Measurements from ENCODE around the gene EYA2.

DNA sequence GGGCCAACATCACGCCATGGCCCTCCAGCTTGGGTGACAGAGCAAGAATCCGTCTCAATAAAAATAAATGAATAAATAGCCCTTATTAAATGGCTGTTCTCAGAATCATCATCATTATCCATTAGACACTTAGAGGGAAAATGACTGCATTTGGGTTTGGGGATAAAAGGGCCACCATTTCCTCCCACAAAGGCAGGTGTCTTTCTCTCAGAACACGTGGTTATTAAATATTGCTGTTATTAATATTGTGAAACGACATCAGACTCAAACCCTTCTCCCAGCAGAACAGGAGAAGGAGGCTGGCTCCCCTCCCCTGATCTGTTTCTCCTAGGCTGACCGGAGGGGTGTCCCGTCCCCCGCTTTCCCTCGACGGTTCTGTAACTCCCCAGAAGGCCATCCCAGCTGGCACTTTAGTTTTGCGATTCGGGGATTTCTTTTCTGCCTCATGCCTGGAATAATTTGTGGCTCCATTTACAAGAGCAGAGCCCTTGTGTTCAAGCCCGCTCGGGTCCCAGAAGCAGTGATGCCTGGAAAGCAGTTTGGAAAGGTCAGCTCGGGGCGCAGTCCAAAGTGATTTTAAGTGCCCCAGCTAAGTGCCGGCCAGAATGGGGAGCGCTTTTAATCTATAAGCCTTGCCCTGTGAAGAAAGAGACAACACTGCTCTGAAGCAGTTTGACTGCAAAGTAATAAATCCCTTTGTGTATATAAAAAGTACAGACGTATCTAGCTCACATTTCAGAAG is 41.9 kb downstream of the EYA2 start:
- TF ChIP-seq POLR2AphosphoS5 (IDR thresholded peaks at IDR 0.05; ENCODE audit: low read depth, low read length) (no peak), POLR2A (IDR thresholded peaks at IDR 0.05; ENCODE audit: low read depth, low read length) (no peak), TAF1 (IDR thresholded peaks at IDR 0.05; ENCODE audit: borderline replicate concordance, low read depth, low read length) (no peak)
